Glutamatergic neuron (in vitro differentiated cells): Measurements from ENCODE around the gene TNFRSF14. TPM values are rescaled to one million over a fixed set of nuclear protein-coding genes. Genes with fewer than 3 reads are reported as not detected.

Source experiments
- DNase-seq: peaks from one replicate; pipeline ENCODE4 v3.0.0; 2022
- H3K27ac Mint-ChIP-seq: one replicate; pipeline ENCODE4 v1.8.0; 2020; ENCODE audit warnings: mild to moderate bottlenecking, mixed read lengths, inconsistent platforms; ENCODE audit not compliant: unreplicated experiment
- H3K27me3 Mint-ChIP-seq: one replicate; pipeline ENCODE4 v1.8.0; 2020; ENCODE audit warnings: mild to moderate bottlenecking, moderate library complexity, mixed read lengths, inconsistent platforms; ENCODE audit not compliant: unreplicated experiment
- H3K36me3 Mint-ChIP-seq: one replicate; pipeline ENCODE4 v1.8.0; 2020; ENCODE audit warnings: mild to moderate bottlenecking, mixed read lengths, inconsistent platforms; ENCODE audit not compliant: unreplicated experiment
- H3K4me1 Mint-ChIP-seq: one replicate; pipeline ENCODE4 v1.8.0; 2020; ENCODE audit warnings: mild to moderate bottlenecking, low read depth, mixed read lengths, inconsistent platforms; ENCODE audit not compliant: unreplicated experiment
- H3K4me3 Mint-ChIP-seq: one replicate; pipeline ENCODE4 v1.8.0; 2020; ENCODE audit warnings: mild to moderate bottlenecking, mixed read lengths, inconsistent platforms; ENCODE audit not compliant: unreplicated experiment
- H3K9me3 Mint-ChIP-seq: one replicate; pipeline ENCODE4 v1.8.0; 2020; ENCODE audit warnings: mild to moderate bottlenecking, moderate library complexity, mixed read lengths, inconsistent platforms; ENCODE audit not compliant: unreplicated experiment
- CTCF ChIP-seq: fragments of 200-600 bp; sonication (generic); IDR thresholded peaks from one replicate; pipeline ENCODE4 v1.5.0; 2021; ENCODE audit not compliant: partially characterized antibody, unreplicated experiment
- total RNA-seq: library from RNA; stranded (reverse); fragmentation: NEBNext Ultra II Directional; extraction: Animal tissue kit (Norgen Biotek cat#: 25700); gene quantifications from one replicate; pipeline ENCODE4 v1.2.1, GENCODE V29; 2021; ENCODE audit not compliant: unreplicated experiment

Gene TNFRSF14
- total RNA-seq, 1 donor from 2014 or later = 1.2 TPM

GRCh38 chr1:2584686-2585317 lies 28.6 kb downstream of the TNFRSF14 start:
- Mint-ChIP-seq H3K27me3 (no peaks in the 10 kb centered on the region), H3K36me3 (no peaks in the 10 kb centered on the region), H3K4me3 (peak overlapping the region; percentile 85), H3K9me3 (peaks cover 1% of the 10 kb centered on the region), H3K4me1 (peaks cover 19% of the 10 kb centered on the region), H3K27ac (peak overlapping the region; percentile 54)
- no peak for TF ChIP-seq CTCF
- DNase-seq = peak; percentile 20

GRCh38 chr1:2585318-2586092 lies 29.3 kb downstream of the TNFRSF14 start:
- TF ChIP-seq CTCF = no peak
- peak overlapping the region; percentile 88 for H3K27ac Mint-ChIP-seq
- peaks cover 1% of the 10 kb centered on the region for H3K9me3 Mint-ChIP-seq
- H3K27me3 Mint-ChIP-seq = peaks cover 2% of the 10 kb centered on the region
- peak; percentile 55 for DNase-seq
- no peaks in the 10 kb centered on the region for H3K36me3 Mint-ChIP-seq
- H3K4me3 Mint-ChIP-seq = peak overlapping the region; percentile 85
- peaks cover 19% of the 10 kb centered on the region for H3K4me1 Mint-ChIP-seq

- Mint-ChIP-seq H3K27ac (peak within 1 kb of the TSS; percentile 88), H3K27me3 (peaks cover 2% of the 10 kb centered on the region), H3K9me3 (peaks cover 1% of the 10 kb centered on the region), H3K4me3 (peak within 1 kb of the TSS; percentile 85), H3K4me1 (peaks cover 18% of the 10 kb centered on the region), H3K36me3 (no peaks in the 10 kb centered on the region)
- DNase-seq = peak; percentile 99
- no peak for TF ChIP-seq CTCF
These were observed 30.2 kb downstream of the TNFRSF14 start, which contains the start of gene PRXL2B for GRCh38 chr1:2586154-2587070. TSS of gene PRXL2B (plus strand) at chr1:2586777. CDS start at chr1:2586886, 109 bp downstream.

- peak; percentile 53 for DNase-seq
- peak overlapping the region; percentile 67 for H3K4me3 Mint-ChIP-seq
- no peaks in the 10 kb centered on the region for H3K36me3 Mint-ChIP-seq
- no peak for TF ChIP-seq CTCF
- no peak overlapping the region for H3K27ac Mint-ChIP-seq
- peaks cover 2% of the 10 kb centered on the region for H3K27me3 Mint-ChIP-seq
- peaks cover 1% of the 10 kb centered on the region for H3K9me3 Mint-ChIP-seq
- peaks cover 16% of the 10 kb centered on the region for H3K4me1 Mint-ChIP-seq
These were observed 31.1 kb downstream of the TNFRSF14 start for GRCh38 chr1:2587071-2587859.
